GM21619 (cell line): ENCODE data around the gene IRF2.

Experiments used
- ATAC-seq: cut with Tn5 transposase; IDR thresholded peaks from one replicate; pipeline ENCODE4 v1.9.1; 2021; ENCODE audit not compliant: unreplicated experiment

Gene IRF2

GRCh38 chr4:184410748-184411147, 63.6 kb downstream of the IRF2 start:
- ATAC-seq: no peak

DNA sequence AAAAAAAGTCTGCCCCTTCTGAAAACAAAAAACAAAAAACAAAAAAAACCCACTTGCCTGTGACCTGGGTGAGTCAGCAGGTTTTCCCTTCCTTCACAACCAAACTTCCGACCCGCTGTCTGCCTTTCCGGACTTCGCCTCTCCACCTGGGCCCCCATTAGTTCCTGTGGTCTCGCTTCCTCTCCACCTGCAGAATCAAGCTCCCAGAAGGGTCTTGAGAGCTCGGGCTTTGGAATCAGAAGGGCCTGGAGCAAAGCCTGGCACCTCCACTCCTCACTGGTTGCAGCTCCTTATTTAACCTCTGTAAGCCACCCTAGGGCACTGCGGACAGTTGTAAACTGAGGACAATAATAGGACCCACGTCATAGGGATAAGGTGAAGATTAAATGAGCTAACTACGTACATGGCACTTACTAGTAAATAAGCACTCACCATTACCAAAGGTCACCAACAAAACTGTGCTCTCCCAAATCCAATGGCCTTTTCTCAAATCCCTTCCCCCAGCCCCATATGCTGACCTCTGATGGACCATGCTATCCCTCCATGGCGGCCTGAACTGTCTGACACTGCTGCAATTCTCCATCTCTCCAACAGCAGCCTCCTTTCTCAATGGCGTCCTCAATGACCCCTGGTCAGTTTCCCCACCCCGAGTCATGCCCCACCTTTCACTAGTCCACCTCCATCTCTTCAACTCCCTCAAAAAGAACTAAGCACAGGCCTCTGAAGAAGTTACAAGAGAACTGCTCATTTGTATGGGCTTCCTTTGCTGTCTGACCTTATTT, 64.2 kb downstream of the IRF2 start:
- peak; percentile 71 for ATAC-seq

GRCh38 chr4:184409502-184409901, 64.8 kb downstream of the IRF2 start:
- ATAC-seq: no peak

DNA sequence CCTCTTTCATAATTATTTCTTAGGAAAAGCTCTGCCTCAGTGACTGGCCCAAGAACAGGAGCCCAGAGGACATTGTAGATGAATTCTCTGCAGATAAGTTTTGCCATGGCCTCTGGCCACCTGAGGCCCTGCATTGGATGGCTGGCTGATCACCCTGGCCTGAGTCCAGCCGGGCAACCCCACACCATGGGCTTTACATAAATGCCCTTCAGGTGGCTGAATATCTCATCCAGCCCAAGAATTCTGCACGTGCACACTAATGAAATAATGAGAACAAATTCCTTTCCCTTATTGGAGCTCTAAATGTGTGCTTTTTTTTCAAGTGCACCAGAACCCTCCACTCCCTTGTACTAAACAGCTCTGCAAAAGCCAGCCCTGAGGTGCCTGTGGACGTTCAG, 65.7 kb downstream of the IRF2 start:
- ATAC-seq: no peak

DNA sequence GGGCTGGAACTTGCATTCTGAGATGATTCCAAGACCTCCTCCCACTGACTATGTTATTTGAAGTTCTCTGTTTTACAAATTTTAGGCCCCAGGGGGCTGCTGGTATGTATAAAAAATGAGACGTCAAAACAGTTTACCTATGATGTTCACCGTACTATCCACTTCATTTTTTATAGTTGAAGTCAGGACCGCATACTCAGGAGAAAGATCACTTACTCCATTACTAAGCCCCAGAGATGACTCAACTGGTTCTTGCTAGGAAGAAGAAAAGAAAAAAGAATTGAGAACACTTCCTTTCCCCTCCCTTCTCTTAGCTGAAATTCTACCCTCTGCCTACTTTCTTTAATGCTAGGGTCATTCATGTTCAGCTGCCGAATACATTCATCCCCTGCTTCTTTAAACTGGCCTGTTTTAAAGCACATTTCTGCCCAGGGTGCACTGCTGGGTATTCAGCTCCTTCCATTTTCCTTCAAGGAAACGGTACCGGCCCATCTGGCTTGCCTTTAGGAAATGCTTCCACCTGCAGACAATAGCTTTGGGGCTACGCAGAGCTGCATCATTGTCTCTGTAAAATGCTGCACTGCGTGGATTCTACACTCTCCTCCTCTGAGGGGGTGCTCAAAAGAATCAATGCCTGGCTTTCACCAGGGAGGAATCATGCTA, 66.2 kb downstream of the IRF2 start:
- ATAC-seq: no peak

GRCh38 chr4:184406958-184407391, 67.4 kb downstream of the IRF2 start:
- no peak for ATAC-seq

DNA sequence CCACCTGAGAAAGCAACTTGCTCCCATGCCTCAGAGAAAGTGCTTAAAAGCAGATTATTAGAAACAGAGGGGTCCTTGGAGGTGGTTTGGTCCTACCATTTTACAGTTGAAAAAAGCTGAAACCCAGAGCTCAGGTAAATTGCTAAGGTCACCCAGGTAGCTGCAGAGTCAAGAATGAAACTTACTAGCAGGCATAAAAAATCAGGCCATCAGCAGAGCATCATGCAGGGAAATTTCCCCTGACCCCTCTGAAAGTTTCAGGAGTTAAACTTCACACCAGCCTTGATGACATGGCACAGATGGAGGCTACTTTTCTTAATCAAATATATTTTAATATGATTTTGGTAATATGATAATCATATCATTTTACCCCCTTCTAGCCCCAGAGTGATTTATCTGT, 70.3 kb downstream of the IRF2 start:
- ATAC-seq: no peak

DNA sequence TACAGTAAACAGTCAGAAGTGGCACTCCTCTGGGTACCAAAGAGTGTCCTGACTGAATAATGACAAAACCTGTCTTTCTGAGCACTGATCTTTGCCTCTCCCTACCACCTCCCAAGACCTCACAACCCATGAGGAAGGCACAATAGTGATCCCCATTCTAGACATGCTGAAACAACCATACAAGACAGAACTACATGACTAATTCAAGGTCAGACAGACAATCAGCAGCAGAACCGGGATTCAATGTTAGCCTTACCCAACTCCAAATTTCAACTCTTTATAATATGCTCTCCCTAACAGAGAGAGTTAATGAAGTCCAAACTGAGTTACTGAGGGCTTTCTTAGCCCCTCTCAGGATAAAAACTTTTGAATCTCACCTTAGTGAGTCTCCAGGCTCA, 71.0 kb downstream of the IRF2 start:
- no peak for ATAC-seq

DNA sequence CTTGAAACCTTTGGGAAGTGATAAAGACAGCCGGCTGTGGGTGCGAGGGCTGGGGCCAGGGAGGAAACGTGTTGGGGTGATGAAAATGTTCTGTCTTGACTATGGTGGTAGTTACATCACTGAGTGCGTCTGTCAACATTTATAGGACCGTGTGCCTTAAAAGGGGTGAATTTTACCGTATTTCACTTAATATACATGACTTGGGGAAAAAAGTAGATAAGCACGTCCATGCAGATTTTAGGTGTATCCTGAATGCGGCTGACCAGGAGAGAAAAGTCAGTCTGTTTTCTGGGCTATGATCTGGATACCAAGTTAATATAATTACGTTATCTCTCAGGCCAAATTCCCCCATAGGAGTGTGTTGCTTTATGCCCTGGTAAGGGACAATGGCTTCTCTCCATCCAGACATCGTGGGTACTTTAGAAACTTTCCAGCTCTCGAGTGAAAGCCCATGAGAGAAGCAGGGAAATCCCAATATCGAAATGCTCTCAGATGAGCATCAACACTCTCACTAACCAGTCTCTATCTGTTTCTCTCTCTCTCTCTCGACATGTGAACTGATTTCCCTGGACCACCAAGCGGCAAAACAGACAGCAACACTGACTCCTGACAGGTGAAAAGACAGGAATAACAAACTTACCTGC, 71.5 kb downstream of the IRF2 start:
- ATAC-seq: no peak

- no peak for ATAC-seq
Observed at GRCh38 chr4:184402239-184402638, 72.1 kb downstream of the IRF2 start.

GRCh38 chr4:184401397-184402171, 72.8 kb downstream of the IRF2 start:
- no peak for ATAC-seq

DNA sequence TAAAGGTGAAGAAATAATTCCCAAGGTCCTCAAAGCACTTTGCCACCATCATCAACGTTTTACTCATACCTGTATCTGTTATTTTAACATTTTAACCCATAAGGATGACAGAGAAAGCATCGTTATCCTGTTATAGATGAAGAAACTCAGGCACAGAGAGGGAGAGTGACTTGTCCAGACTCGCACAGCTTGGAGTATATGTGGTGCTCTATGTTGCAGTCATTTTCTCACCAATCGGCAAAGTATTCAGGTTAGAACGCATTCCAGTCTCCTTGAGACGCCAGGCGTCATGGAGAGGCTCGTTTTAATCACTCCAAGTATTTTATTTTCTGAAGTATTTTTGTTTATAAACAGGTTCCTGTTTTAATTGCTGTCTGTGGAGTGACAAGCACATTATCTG, 73.5 kb downstream of the IRF2 start:
- no peak for ATAC-seq

DNA sequence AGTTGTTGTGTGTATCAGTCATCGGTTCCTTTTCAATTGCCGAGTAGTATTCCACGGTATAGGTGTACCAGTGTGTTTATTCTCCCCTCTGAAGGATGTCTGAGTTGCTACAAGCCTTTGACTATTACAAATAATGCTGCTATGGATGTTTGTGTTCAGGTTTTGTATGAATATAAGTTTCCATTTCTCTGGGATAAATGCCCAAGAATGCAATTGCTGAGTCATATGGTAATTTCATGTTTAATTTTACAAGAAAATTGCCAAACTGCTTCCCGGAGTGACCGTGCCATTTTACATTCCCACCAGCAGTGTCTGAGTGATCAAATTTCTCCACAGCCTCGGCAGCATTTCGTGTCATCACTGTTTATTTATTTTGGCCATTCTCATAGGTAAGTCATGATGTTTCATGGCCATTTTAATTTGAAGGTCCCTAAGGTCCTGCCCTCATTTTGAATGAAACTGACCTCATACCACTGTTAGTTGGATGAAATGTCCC, 73.9 kb downstream of the IRF2 start:
- ATAC-seq: no peak

- no peak for ATAC-seq
Observed at GRCh38 chr4:184399512-184399908, 74.8 kb downstream of the IRF2 start.

- no peak for ATAC-seq
Observed at GRCh38 chr4:184398741-184399511, 75.4 kb downstream of the IRF2 start.

DNA sequence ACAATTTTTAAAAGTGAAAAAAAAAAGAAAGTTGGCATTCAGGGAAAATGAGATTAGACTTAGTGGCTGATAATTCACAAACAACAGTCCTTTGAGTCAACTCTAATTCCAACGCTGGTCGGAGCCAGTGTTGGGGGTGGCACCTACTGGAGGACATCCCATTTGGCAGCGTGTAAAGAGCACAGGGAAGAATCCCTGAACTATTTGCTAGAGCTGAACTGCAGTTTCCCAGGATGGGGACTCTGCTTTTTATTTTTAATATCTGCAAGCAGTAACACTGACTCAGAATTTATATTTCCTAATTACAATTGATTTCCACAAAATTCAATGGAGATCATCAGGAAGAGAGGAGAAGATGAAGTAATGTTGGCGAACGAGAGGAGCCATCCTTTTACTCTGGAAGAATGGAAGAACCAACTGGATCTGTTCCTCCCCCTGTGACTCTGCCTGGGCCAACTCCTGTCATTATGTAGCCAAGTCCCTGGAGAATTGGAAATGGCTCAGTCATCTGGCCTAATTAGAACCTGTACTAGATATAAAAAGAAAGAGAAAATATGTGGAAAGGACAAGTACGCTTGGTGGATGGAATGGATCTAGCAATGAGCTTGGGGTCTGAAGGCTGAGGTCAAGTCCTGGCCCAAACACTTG, 76.7 kb downstream of the IRF2 start:
- no peak for ATAC-seq

GRCh38 chr4:184396570-184397515, 77.5 kb downstream of the IRF2 start:
- ATAC-seq: no peak

- ATAC-seq: peak; percentile 89
Observed at GRCh38 chr4:184395971-184396391, 78.4 kb downstream of the IRF2 start.

GRCh38 chr4:184395451-184395917, 78.9 kb downstream of the IRF2 start:
- no peak for ATAC-seq
